WTC11 (cell line): Measurements from ENCODE around the gene UCHL5. TPM values are rescaled to one million over a fixed set of nuclear protein-coding genes. Genes with fewer than 3 reads are reported as not detected.

Source experiments
- ATAC-seq: fragments of 200-7000 bp; cut with Tn5 transposase; 2 replicates; pipeline ENCODE4 v1.10.0; 2021; ENCODE audit warnings: mild to moderate bottlenecking, moderate library complexity
- CTCF ChIA-PET: fragments of 300-600 bp; sonication (Branson Sonifier 250); formaldehyde crosslinking; loops from one replicate; lab custom pipeline; 2021; ENCODE audit warnings: antibody characterized with exemption; lab: Charles Lee
- POLR2A ChIA-PET: fragments of 350-600 bp; sonication (Branson Sonifier 250); formaldehyde crosslinking; loops from one replicate; lab custom pipeline; 2021; ENCODE audit warnings: antibody characterized with exemption; lab: Charles Lee
- DNase-seq: peaks from one replicate; pipeline ENCODE4 v3.0.0; 2021; ENCODE audit warnings: low spot score
- H3K27ac Mint-ChIP-seq: 2 replicates; pipeline ENCODE4 v1.8.0; 2021; ENCODE audit warnings: mixed read lengths
- H3K27me3 Mint-ChIP-seq: 2 replicates; pipeline ENCODE4 v1.8.0; 2021; ENCODE audit warnings: low read depth, mild to moderate bottlenecking, moderate library complexity, mixed read lengths
- H3K36me3 Mint-ChIP-seq: 2 replicates; pipeline ENCODE4 v1.8.0; 2021; ENCODE audit warnings: mixed read lengths
- H3K4me1 Mint-ChIP-seq: 2 replicates; pipeline ENCODE4 v1.8.0; 2022; ENCODE audit warnings: mixed read lengths
- H3K4me3 Mint-ChIP-seq: 2 replicates; pipeline ENCODE4 v1.8.0; 2021; ENCODE audit warnings: mild to moderate bottlenecking, moderate library complexity, mixed read lengths
- H3K9me3 Mint-ChIP-seq: 2 replicates; pipeline ENCODE4 v1.8.0; 2021; ENCODE audit warnings: mixed read lengths
- ATF1 ChIP-seq: sonication (generic); formaldehyde crosslinking; IDR thresholded peaks from 2 replicates; pipeline ENCODE4 v1.8.1; 2023; ENCODE audit warnings: mild to moderate bottlenecking, moderate library complexity, missing genetic modification reagents
- CREM ChIP-seq: sonication (generic); formaldehyde crosslinking; IDR thresholded peaks from 2 replicates; pipeline ENCODE4 v1.8.1; 2022; ENCODE audit warnings: mild to moderate bottlenecking, missing genetic modification reagents, moderate library complexity
- ESRRA ChIP-seq: sonication (generic); formaldehyde crosslinking; IDR thresholded peaks from 2 replicates; pipeline ENCODE4 v1.8.1; 2022; ENCODE audit warnings: mild to moderate bottlenecking, missing genetic modification reagents, borderline replicate concordance
- NFATC4 ChIP-seq: fragments of 250-450 bp; sonication (Bioruptor Pico); IDR thresholded peaks from 2 replicates; pipeline ENCODE4 v1.9.0; 2021; ENCODE audit warnings: mild to moderate bottlenecking
- NFE2L1 ChIP-seq: sonication (generic); formaldehyde crosslinking; IDR thresholded peaks from 2 replicates; pipeline ENCODE4 v1.8.1; 2023; ENCODE audit warnings: missing genetic modification reagents
- NR3C1 ChIP-seq: sonication (generic); formaldehyde crosslinking; conservative IDR thresholded peaks from 2 replicates; pipeline ENCODE4 v1.8.1; 2023; ENCODE audit warnings: low read depth, mild to moderate bottlenecking, missing genetic modification reagents
- RORB ChIP-seq: fragments of 250-450 bp; sonication (Bioruptor Pico); IDR thresholded peaks from 2 replicates; pipeline ENCODE4 v1.9.0; 2021; ENCODE audit warnings: mild to moderate bottlenecking
- STAT6 ChIP-seq: sonication (generic); formaldehyde crosslinking; conservative IDR thresholded peaks from 2 replicates; pipeline ENCODE4 v1.8.1; 2023; ENCODE audit warnings: mild to moderate bottlenecking, low read depth, missing genetic modification reagents, moderate library complexity
- TP53 ChIP-seq: sonication (generic); formaldehyde crosslinking; IDR thresholded peaks from 2 replicates; pipeline ENCODE4 v1.8.1; 2023; ENCODE audit warnings: mild to moderate bottlenecking, missing genetic modification reagents
- ZMAT4 ChIP-seq: fragments of 250-450 bp; sonication (Bioruptor Pico); IDR thresholded peaks from 2 replicates; pipeline ENCODE4 v1.9.0; 2021; ENCODE audit warnings: mild to moderate bottlenecking
- ZNF138 ChIP-seq: sonication (generic); formaldehyde crosslinking; conservative IDR thresholded peaks from 2 replicates; pipeline ENCODE4 v1.8.1; 2022; ENCODE audit warnings: mild to moderate bottlenecking, moderate library complexity, missing genetic modification reagents
- ZNF232 ChIP-seq: sonication (generic); formaldehyde crosslinking; IDR thresholded peaks from 2 replicates; pipeline ENCODE4 v1.8.0; 2022; ENCODE audit warnings: mild to moderate bottlenecking, missing genetic modification reagents
- ZNF423 ChIP-seq: fragments of 250-450 bp; sonication (Bioruptor Pico); IDR thresholded peaks from 2 replicates; pipeline ENCODE4 v2.1.2; 2022; ENCODE audit warnings: mild to moderate bottlenecking, moderate library complexity
- ZNF671 ChIP-seq: fragments of 250-450 bp; sonication (Bioruptor Pico); IDR thresholded peaks from 2 replicates; pipeline ENCODE4 v1.8.0; 2021; ENCODE audit warnings: mild to moderate bottlenecking
- total RNA-seq: library from RNA; stranded (reverse); gene quantifications from 3 replicates; pipeline ENCODE4 v1.2.3, GENCODE V29; 2021
- TF ChIP-seq, protein P1 (sequence below): sonication (generic); formaldehyde crosslinking; conservative IDR thresholded peaks from 2 replicates; pipeline ENCODE4 v1.8.1; 2022; ENCODE audit warnings: mild to moderate bottlenecking, missing genetic modification reagents
- TF ChIP-seq, protein P2 (sequence below): sonication (generic); formaldehyde crosslinking; IDR thresholded peaks from 2 replicates; pipeline ENCODE4 v1.8.0; 2022; ENCODE audit warnings: mild to moderate bottlenecking, missing genetic modification reagents
- TF ChIP-seq, protein P3 (sequence below): fragments of 250-450 bp; sonication (Bioruptor Pico); IDR thresholded peaks from 2 replicates; pipeline ENCODE4 v1.9.0; 2021; ENCODE audit warnings: mild to moderate bottlenecking

Gene UCHL5
- total RNA-seq, 1 experiment from 2014 or later, result 41.5 TPM

DNA sequence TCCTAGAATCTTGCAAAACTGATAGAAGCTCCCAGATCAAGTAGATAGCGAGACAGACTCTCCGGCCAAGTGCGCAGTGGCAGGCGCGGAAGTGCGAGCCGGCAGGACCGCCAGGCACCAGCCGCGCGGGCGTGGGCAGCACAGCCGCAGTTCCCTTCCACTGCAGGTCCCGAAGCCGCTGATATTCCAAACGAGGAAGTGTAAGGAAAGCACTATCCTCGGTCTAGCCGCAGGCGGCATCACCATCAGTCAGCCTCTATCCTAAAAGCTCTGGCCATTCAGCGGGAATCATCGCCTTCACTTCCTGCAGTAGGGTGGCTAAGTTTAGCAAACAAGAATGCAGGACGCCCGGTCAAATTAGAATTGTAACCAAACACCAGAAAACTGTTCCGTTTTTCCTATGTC lies 45.3 kb upstream of the UCHL5 start:
- H3K27me3 Mint-ChIP-seq, result peaks cover 17% of the 10 kb centered on the region
- no peaks in the 10 kb centered on the region for H3K9me3 Mint-ChIP-seq
- ATAC-seq (peak; percentile 53), DNase-seq (peak; percentile 38)
- no peak overlapping the region; the same call in 1 of the 2 replicates for H3K27ac Mint-ChIP-seq
- TF ChIP-seq STAT6 (CRISPR knock-in tag) (no peak), ZNF423 (CRISPR knock-in tag) (no peak), TP53 (CRISPR knock-in tag) (no peak), NFATC4 (CRISPR knock-in tag) (no peak), CREM (no peak), ESRRA (no peak), ATF1 (no peak), ZMAT4 (CRISPR knock-in tag) (no peak), NFE2L1 (CRISPR knock-in tag) (no peak), ZNF232 (CRISPR knock-in tag) (no peak)
- TF ChIP-seq, protein P1, sequence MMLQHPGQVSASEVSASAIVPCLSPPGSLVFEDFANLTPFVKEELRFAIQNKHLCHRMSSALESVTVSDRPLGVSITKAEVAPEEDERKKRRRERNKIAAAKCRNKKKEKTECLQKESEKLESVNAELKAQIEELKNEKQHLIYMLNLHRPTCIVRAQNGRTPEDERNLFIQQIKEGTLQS (CRISPR knock-in tag), result no peak
- POLR2A ChIA-PET, result interaction anchor here (1.4 to 2.1 kb wide), 5 partner anchors 9 to 46 kb away, joined by 3 to 15 read pairs (median 9); partner anchors contain the start of genes CDC73, RO60 and UCHL5
- H3K4me1 Mint-ChIP-seq, result peaks cover 15% of the 10 kb centered on the region
- H3K4me3 Mint-ChIP-seq, result peak overlapping the region; percentile 82
- CTCF ChIA-PET, result interaction anchor here (1.1 to 2.5 kb wide), 5 partner anchors 16 to 297 kb away, joined by 3 to 13 read pairs (median 5); partner anchors contain the start of gene CDC73
- no peaks in the 10 kb centered on the region for H3K36me3 Mint-ChIP-seq

GRCh38 chr1:193103759-193104501 lies 44.8 kb upstream of the UCHL5 start:
- TF ChIP-seq NR3C1, result no peak
- TF ChIP-seq ZNF671 (CRISPR knock-in tag), result no peak
- TF ChIP-seq, protein P2, sequence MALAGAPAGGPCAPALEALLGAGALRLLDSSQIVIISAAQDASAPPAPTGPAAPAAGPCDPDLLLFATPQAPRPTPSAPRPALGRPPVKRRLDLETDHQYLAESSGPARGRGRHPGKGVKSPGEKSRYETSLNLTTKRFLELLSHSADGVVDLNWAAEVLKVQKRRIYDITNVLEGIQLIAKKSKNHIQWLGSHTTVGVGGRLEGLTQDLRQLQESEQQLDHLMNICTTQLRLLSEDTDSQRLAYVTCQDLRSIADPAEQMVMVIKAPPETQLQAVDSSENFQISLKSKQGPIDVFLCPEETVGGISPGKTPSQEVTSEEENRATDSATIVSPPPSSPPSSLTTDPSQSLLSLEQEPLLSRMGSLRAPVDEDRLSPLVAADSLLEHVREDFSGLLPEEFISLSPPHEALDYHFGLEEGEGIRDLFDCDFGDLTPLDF (CRISPR knock-in tag), result no peak
- TF ChIP-seq ZNF138 (CRISPR knock-in tag), result no peak
- TF ChIP-seq, protein P3, sequence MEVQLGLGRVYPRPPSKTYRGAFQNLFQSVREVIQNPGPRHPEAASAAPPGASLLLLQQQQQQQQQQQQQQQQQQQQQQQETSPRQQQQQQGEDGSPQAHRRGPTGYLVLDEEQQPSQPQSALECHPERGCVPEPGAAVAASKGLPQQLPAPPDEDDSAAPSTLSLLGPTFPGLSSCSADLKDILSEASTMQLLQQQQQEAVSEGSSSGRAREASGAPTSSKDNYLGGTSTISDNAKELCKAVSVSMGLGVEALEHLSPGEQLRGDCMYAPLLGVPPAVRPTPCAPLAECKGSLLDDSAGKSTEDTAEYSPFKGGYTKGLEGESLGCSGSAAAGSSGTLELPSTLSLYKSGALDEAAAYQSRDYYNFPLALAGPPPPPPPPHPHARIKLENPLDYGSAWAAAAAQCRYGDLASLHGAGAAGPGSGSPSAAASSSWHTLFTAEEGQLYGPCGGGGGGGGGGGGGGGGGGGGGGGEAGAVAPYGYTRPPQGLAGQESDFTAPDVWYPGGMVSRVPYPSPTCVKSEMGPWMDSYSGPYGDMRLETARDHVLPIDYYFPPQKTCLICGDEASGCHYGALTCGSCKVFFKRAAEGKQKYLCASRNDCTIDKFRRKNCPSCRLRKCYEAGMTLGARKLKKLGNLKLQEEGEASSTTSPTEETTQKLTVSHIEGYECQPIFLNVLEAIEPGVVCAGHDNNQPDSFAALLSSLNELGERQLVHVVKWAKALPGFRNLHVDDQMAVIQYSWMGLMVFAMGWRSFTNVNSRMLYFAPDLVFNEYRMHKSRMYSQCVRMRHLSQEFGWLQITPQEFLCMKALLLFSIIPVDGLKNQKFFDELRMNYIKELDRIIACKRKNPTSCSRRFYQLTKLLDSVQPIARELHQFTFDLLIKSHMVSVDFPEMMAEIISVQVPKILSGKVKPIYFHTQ (CRISPR knock-in tag), result no peak
- TF ChIP-seq RORB (CRISPR knock-in tag), result no peak
- TF ChIP-seq, all 79 proteins: peak for 0
- H3K4me3 Mint-ChIP-seq, result peak overlapping the region; percentile 82
- CTCF ChIA-PET, result interaction anchor here (1.3 to 2.5 kb wide), 4 partner anchors 16 to 39 kb away, joined by 3 to 13 read pairs (median 6); partner anchors contain the start of gene CDC73
- no peak for ATAC-seq
- POLR2A ChIA-PET, result interaction anchor here (1.4 to 2.1 kb wide), 5 partner anchors 9 to 45 kb away, joined by 3 to 15 read pairs (median 9); partner anchors contain the start of genes CDC73, RO60 and UCHL5
- H3K9me3 Mint-ChIP-seq, result no peaks in the 10 kb centered on the region
- H3K27ac Mint-ChIP-seq, result no peak overlapping the region
- H3K27me3 Mint-ChIP-seq, result peaks cover 17% of the 10 kb centered on the region
- H3K4me1 Mint-ChIP-seq, result peaks cover 15% of the 10 kb centered on the region
- no peaks in the 10 kb centered on the region for H3K36me3 Mint-ChIP-seq
- DNase-seq, result no peak
